Ovary (tissue), 3 donors: ENCODE measurements around the gene NPHP1.

ENCODE experiments used
- EP300 ChIP-seq: sonication (generic); formaldehyde crosslinking; IDR thresholded peaks from one replicate; pipeline ENCODE4 v1.6.1; 2017; ENCODE audit warnings: antibody characterized with exemption
- POLR2A ChIP-seq: fragments of 450-650 bp; IDR thresholded peaks from one replicate; pipeline ENCODE4 v1.6.1; 2017; ENCODE audit warnings: antibody characterized with exemption, mild to moderate bottlenecking, moderate library complexity
- TF ChIP-seq, protein P1 (sequence below), 3 donors: fragments of 450-650 bp in 2 of 3; fragments of 200-600 bp in 1 of 3; IDR thresholded peaks; one replicate each; pipeline versions ENCODE4 v1.5.1 to v1.8.0; 2016 to 2022; ENCODE audit warnings: antibody characterized with exemption in 3 of 3, mild to moderate bottlenecking in 1 of 3
- donor health status: DM: no; HTN: no; CAD: no.

DNA sequence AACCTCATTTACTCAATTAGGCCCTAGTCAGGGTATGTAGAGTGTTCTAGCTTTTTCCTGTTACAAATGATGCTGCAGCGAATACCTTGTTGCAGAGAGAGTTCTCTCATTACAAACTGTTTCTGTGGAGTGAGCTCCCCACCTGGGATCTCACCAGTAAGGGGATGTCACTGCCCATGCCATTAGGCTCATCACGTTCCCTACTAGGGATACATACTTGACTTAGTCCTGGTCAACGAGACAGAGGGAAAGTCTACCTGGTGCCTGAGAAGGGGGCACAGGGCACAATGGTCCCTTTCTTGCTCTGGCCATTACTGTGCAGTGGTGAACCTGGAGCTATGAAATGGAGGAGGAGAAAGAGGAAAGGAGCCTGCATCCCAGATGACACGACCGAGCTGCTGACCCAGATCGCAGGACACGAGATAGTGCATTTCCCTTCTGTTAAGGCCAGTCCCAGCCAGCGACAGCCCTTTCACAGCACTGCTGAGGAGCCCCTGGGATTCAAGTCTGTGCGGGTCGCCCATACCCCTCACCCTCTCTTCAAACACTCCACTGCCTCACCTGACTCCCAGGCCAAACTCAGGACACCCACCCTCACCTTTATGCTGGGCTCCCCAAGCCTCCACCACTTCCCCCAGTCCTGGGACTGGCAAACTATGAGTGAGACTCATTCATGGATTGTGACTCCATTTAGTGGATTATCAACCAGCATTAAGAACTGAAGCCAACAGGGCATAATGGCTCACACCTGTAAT is 105.2 kb downstream of the NPHP1 start:
- TF ChIP-seq, protein P1, sequence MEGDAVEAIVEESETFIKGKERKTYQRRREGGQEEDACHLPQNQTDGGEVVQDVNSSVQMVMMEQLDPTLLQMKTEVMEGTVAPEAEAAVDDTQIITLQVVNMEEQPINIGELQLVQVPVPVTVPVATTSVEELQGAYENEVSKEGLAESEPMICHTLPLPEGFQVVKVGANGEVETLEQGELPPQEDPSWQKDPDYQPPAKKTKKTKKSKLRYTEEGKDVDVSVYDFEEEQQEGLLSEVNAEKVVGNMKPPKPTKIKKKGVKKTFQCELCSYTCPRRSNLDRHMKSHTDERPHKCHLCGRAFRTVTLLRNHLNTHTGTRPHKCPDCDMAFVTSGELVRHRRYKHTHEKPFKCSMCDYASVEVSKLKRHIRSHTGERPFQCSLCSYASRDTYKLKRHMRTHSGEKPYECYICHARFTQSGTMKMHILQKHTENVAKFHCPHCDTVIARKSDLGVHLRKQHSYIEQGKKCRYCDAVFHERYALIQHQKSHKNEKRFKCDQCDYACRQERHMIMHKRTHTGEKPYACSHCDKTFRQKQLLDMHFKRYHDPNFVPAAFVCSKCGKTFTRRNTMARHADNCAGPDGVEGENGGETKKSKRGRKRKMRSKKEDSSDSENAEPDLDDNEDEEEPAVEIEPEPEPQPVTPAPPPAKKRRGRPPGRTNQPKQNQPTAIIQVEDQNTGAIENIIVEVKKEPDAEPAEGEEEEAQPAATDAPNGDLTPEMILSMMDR (IDR thresholded peaks at IDR 0.05): no peak
- TF ChIP-seq POLR2A: no peak
- no peak for TF ChIP-seq EP300
